B cell (primary cell): ENCODE measurements around the gene UBE2F.

Experiments used
- CTCF ChIP-seq: fragments of 200-600 bp; IDR thresholded peaks from one replicate; pipeline ENCODE4 v1.8.0; 2022; ENCODE audit warnings: antibody characterized with exemption, mild to moderate bottlenecking
- EZH2 ChIP-seq: IDR thresholded peaks from 2 replicates; pipeline ENCODE4 v1.6.1; 2012; ENCODE audit warnings: borderline replicate concordance, low read depth, mild to moderate bottlenecking, moderate library complexity, low read length; ENCODE audit not compliant: insufficient read depth, poor library complexity, severe bottlenecking

GRCh38 chr2:238043851-238044250, 77.0 kb downstream of the UBE2F start:
- TF ChIP-seq CTCF (no peak), EZH2 (no peak)
